GM03348 (cell line): ENCODE results near the gene PRR15L.
"Not testable (repeated sequence)": the region's sequence is repeated elsewhere in the genome, so short reads cannot be mapped to it uniquely, and the experiment has no call there.

ENCODE experiments used
- DNase-seq: peaks from one replicate; pipeline ENCODE4 v3.0.0; 2012; ENCODE audit warnings: low spot score

PRR15L gene

GRCh38 chr17:47957591-47958490, at the start of gene PRR15L:
Gene PRR15L, minus strand, starts transcription at chr17:47957883. Its CDS starts 4,649 bp downstream, at chr17:47953234.
- DNase-seq = no peak

GRCh38 chr17:48006936-48007709, 49.4 kb upstream of the PRR15L start:
- DNase-seq = no peak

GRCh38 chr17:48004983-48005382, 47.3 kb upstream of the PRR15L start:
- DNase-seq = no peak

GRCh38 chr17:48003417-48004151, 45.9 kb upstream of the PRR15L start:
- no peak for DNase-seq

GRCh38 chr17:48002916-48003416, 45.3 kb upstream of the PRR15L start:
- no peak for DNase-seq

GRCh38 chr17:48002266-48002915, 44.7 kb upstream of the PRR15L start:
- DNase-seq = peak; percentile 66

GRCh38 chr17:48001657-48002056, 44.0 kb upstream of the PRR15L start:
- not testable (repeated sequence) for DNase-seq

GRCh38 chr17:48001197-48001596, 43.5 kb upstream of the PRR15L start:
- no peak for DNase-seq

- peak; percentile 15 for DNase-seq
These were observed 41.9 kb upstream of the PRR15L start for GRCh38 chr17:47999582-47999981.

- no peak for DNase-seq
These were observed 40.4 kb upstream of the PRR15L start for GRCh38 chr17:47998044-47998443.

GRCh38 chr17:47997586-47997985, 39.9 kb upstream of the PRR15L start:
- no peak for DNase-seq

- DNase-seq = no peak
These were observed 38.5 kb upstream of the PRR15L start for GRCh38 chr17:47996201-47996600.

GRCh38 chr17:47995241-47995935, 37.7 kb upstream of the PRR15L start:
- DNase-seq = no peak

GRCh38 chr17:47994724-47995123, 37.0 kb upstream of the PRR15L start:
- no peak for DNase-seq

- no peak for DNase-seq
These were observed 36.3 kb upstream of the PRR15L start for GRCh38 chr17:47993964-47994363.

- no peak for DNase-seq
These were observed 35.4 kb upstream of the PRR15L start for GRCh38 chr17:47993031-47993564.

- no peak for DNase-seq
These were observed 34.5 kb upstream of the PRR15L start for GRCh38 chr17:47992216-47992615.

GRCh38 chr17:47990962-47991731, 33.5 kb upstream of the PRR15L start:
- DNase-seq = peak; percentile 27

GRCh38 chr17:47989700-47990099, 32.0 kb upstream of the PRR15L start:
- DNase-seq = no peak

- DNase-seq = no peak
These were observed 31.5 kb upstream of the PRR15L start for GRCh38 chr17:47989159-47989558.
